HG03280 (cell line): ENCODE measurements around the gene POLR2I.
"Not testable (repeated sequence)": the region's sequence is repeated elsewhere in the genome, so short reads cannot be mapped to it uniquely, and the experiment has no call there.

ENCODE experiments used
- ATAC-seq: cut with Tn5 transposase; IDR thresholded peaks from one replicate; pipeline ENCODE4 v1.9.1; 2021; ENCODE audit warnings: mild to moderate bottlenecking, moderate library complexity; ENCODE audit not compliant: unreplicated experiment

POLR2I gene

GRCh38 chr19:36101550-36102327, 12.9 kb downstream of the POLR2I start:
- no peak for ATAC-seq

- ATAC-seq: no peak
Observed at GRCh38 chr19:36100476-36100875, 14.2 kb downstream of the POLR2I start.

- ATAC-seq: no peak
Observed at GRCh38 chr19:36099166-36099785, 15.4 kb downstream of the POLR2I start.

- no peak for ATAC-seq
Observed at GRCh38 chr19:36097036-36097435, 17.6 kb downstream of the POLR2I start.

GRCh38 chr19:36093687-36094086, 21.0 kb downstream of the POLR2I start:
- no peak for ATAC-seq

- ATAC-seq: no peak
Observed at GRCh38 chr19:36093146-36093662, 21.5 kb downstream of the POLR2I start.

- ATAC-seq: no peak
Observed at GRCh38 chr19:36092566-36092965, 22.1 kb downstream of the POLR2I start.

GRCh38 chr19:36090910-36091695, 23.6 kb downstream of the POLR2I start:
- ATAC-seq: no peak

GRCh38 chr19:36089847-36090246, 24.8 kb downstream of the POLR2I start:
- no peak for ATAC-seq

- no peak for ATAC-seq
Observed at GRCh38 chr19:36086326-36086725, 28.3 kb downstream of the POLR2I start.

GRCh38 chr19:36084231-36085009, 30.3 kb downstream of the POLR2I start:
- ATAC-seq: no peak

GRCh38 chr19:36082916-36083315, 31.8 kb downstream of the POLR2I start:
- no peak for ATAC-seq

GRCh38 chr19:36081894-36082293, 32.8 kb downstream of the POLR2I start:
- ATAC-seq: no peak

GRCh38 chr19:36081385-36081784, 33.3 kb downstream of the POLR2I start:
- no peak for ATAC-seq

- no peak for ATAC-seq
Observed at GRCh38 chr19:36079389-36079945, 35.2 kb downstream of the POLR2I start.

- no peak for ATAC-seq
Observed at GRCh38 chr19:36073121-36073876, 41.4 kb downstream of the POLR2I start.

GRCh38 chr19:36072081-36072480, 42.6 kb downstream of the POLR2I start:
- ATAC-seq: no peak

GRCh38 chr19:36068810-36069499, 45.7 kb downstream of the POLR2I start:
- ATAC-seq: not testable (repeated sequence)

GRCh38 chr19:36067681-36068080, 47.0 kb downstream of the POLR2I start:
- no peak for ATAC-seq
